HEK293 (cell line): ENCODE measurements around the gene ATP6V1A.

Experiments
- CTCF ChIP-seq: fragments of 450-650 bp; formaldehyde crosslinking; IDR thresholded peaks from 2 replicates; pipeline ENCODE4 v1.5.1; 2016; ENCODE audit warnings: missing biosample characterization, missing genetic modification characterization
- ZNF121 ChIP-seq: fragments of 450-650 bp; formaldehyde crosslinking; IDR thresholded peaks from 2 replicates; pipeline ENCODE4 v1.5.1; 2016; ENCODE audit warnings: missing biosample characterization, missing genetic modification characterization
- ZNF138 ChIP-seq: fragments of 450-650 bp; formaldehyde crosslinking; IDR thresholded peaks from 2 replicates; pipeline ENCODE4 v1.5.1; 2016; ENCODE audit warnings: missing biosample characterization, missing genetic modification characterization, borderline replicate concordance
- ZNF449 ChIP-seq: fragments of 450-650 bp; formaldehyde crosslinking; IDR thresholded peaks from 2 replicates; pipeline ENCODE4 v1.5.1; 2017; ENCODE audit warnings: missing biosample characterization, mild to moderate bottlenecking, missing genetic modification characterization, moderate library complexity
- ZNF501 ChIP-seq: fragments of 450-650 bp; formaldehyde crosslinking; IDR thresholded peaks from 2 replicates; pipeline ENCODE4 v1.5.1; 2016; ENCODE audit warnings: missing biosample characterization, missing genetic modification characterization
- ZNF561 ChIP-seq: fragments of 450-650 bp; IDR thresholded peaks from 2 replicates; pipeline ENCODE4 v1.5.1; 2018; ENCODE audit warnings: missing biosample characterization, missing genetic modification characterization, borderline replicate concordance
- ZNF792 ChIP-seq: fragments of 450-650 bp; formaldehyde crosslinking; IDR thresholded peaks from 2 replicates; pipeline ENCODE4 v1.5.1; 2016; ENCODE audit warnings: missing biosample characterization, missing genetic modification characterization
- TF ChIP-seq, protein P1 (sequence below): fragments of 450-650 bp; formaldehyde crosslinking; IDR thresholded peaks from 2 replicates; pipeline ENCODE4 v1.5.1; 2016; ENCODE audit warnings: missing biosample characterization, missing genetic modification characterization
- TF ChIP-seq, protein P2 (sequence below): fragments of 450-650 bp; formaldehyde crosslinking; IDR thresholded peaks from 2 replicates; pipeline ENCODE4 v1.5.1; 2016; ENCODE audit warnings: missing biosample characterization, missing genetic modification characterization, borderline replicate concordance

GRCh38 chr3:113721636-113722035 is 25.2 kb upstream of the ATP6V1A start:
- TF ChIP-seq CTCF (no peak), ZNF501 (no peak), ZNF792 (tag by site-specific recombination) (no peak), ZNF121 (tag by site-specific recombination) (no peak), ZNF561 (no peak), ZNF138 (tag by site-specific recombination) (no peak), ZNF449 (no peak)
- TF ChIP-seq, protein P1, sequence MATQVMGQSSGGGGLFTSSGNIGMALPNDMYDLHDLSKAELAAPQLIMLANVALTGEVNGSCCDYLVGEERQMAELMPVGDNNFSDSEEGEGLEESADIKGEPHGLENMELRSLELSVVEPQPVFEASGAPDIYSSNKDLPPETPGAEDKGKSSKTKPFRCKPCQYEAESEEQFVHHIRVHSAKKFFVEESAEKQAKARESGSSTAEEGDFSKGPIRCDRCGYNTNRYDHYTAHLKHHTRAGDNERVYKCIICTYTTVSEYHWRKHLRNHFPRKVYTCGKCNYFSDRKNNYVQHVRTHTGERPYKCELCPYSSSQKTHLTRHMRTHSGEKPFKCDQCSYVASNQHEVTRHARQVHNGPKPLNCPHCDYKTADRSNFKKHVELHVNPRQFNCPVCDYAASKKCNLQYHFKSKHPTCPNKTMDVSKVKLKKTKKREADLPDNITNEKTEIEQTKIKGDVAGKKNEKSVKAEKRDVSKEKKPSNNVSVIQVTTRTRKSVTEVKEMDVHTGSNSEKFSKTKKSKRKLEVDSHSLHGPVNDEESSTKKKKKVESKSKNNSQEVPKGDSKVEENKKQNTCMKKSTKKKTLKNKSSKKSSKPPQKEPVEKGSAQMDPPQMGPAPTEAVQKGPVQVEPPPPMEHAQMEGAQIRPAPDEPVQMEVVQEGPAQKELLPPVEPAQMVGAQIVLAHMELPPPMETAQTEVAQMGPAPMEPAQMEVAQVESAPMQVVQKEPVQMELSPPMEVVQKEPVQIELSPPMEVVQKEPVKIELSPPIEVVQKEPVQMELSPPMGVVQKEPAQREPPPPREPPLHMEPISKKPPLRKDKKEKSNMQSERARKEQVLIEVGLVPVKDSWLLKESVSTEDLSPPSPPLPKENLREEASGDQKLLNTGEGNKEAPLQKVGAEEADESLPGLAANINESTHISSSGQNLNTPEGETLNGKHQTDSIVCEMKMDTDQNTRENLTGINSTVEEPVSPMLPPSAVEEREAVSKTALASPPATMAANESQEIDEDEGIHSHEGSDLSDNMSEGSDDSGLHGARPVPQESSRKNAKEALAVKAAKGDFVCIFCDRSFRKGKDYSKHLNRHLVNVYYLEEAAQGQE, result no peak
- TF ChIP-seq, protein P2, sequence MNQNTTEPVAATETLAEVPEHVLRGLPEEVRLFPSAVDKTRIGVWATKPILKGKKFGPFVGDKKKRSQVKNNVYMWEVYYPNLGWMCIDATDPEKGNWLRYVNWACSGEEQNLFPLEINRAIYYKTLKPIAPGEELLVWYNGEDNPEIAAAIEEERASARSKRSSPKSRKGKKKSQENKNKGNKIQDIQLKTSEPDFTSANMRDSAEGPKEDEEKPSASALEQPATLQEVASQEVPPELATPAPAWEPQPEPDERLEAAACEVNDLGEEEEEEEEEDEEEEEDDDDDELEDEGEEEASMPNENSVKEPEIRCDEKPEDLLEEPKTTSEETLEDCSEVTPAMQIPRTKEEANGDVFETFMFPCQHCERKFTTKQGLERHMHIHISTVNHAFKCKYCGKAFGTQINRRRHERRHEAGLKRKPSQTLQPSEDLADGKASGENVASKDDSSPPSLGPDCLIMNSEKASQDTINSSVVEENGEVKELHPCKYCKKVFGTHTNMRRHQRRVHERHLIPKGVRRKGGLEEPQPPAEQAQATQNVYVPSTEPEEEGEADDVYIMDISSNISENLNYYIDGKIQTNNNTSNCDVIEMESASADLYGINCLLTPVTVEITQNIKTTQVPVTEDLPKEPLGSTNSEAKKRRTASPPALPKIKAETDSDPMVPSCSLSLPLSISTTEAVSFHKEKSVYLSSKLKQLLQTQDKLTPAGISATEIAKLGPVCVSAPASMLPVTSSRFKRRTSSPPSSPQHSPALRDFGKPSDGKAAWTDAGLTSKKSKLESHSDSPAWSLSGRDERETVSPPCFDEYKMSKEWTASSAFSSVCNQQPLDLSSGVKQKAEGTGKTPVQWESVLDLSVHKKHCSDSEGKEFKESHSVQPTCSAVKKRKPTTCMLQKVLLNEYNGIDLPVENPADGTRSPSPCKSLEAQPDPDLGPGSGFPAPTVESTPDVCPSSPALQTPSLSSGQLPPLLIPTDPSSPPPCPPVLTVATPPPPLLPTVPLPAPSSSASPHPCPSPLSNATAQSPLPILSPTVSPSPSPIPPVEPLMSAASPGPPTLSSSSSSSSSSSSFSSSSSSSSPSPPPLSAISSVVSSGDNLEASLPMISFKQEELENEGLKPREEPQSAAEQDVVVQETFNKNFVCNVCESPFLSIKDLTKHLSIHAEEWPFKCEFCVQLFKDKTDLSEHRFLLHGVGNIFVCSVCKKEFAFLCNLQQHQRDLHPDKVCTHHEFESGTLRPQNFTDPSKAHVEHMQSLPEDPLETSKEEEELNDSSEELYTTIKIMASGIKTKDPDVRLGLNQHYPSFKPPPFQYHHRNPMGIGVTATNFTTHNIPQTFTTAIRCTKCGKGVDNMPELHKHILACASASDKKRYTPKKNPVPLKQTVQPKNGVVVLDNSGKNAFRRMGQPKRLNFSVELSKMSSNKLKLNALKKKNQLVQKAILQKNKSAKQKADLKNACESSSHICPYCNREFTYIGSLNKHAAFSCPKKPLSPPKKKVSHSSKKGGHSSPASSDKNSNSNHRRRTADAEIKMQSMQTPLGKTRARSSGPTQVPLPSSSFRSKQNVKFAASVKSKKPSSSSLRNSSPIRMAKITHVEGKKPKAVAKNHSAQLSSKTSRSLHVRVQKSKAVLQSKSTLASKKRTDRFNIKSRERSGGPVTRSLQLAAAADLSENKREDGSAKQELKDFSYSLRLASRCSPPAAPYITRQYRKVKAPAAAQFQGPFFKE (tag by site-specific recombination), result no peak
